ENCODE results near the gene AP3B1.
"Not testable (repeated sequence)": the region's sequence is repeated elsewhere in the genome, so short reads cannot be mapped to it uniquely, and the experiment has no call there.

AP3B1 gene

DNA sequence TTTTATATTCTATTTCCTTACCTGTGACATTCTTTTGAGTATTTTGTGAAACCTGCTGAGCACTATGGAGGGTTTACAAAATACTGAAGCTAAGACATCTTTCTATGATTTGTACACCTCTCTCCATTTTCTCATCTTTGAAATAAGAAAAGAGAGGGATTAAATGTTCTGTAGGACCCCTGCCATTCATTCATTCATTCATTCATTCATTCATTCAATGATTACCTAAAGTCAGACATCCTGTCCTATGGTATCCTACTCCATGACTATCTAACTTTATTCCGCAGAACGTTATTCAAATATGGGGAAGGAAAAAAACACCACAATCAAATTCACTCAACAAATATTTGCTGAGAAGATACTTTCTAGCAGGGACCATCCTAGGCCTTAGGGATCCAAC is 51.4 kb downstream of the AP3B1 start:
- no peak for DNase-seq

DNA sequence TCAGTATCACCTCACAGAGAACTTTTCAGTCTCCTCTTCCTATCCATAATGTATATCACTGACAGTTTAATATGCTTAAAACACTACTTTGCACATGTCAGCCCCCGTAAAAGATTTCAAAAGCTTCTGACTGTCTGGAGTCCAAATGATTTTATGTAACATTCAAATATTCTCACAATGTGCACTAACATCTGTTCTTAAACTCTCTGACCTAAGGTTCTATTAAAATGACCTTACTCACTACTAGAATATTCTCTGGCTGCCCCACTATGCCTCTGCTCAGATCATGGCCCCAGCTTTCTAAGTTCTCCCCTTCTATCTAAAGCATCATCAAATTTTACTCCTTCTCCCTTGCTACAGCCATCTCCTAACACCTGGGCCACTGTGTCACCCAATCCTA is 52.5 kb downstream of the AP3B1 start:
- DNase-seq, result no peak

DNA sequence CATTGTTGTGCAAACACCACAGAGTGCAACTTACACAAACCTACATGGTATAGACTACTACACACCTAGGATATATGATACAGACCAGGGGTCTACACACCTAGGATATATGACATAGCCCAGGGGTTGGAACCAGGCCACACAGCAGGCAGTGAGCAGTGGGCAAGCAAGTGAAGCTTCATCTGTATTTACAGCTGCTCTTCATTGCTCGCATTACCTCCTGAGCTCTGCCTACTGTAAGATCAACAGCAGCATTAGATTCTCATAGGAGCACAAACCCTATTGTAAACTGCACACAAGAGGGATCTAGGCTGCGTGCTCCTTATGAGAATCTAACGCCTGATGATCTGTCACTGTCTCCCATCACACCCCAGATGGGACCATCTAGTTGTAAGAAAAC is 56.6 kb downstream of the AP3B1 start:
- no peak for DNase-seq

DNA sequence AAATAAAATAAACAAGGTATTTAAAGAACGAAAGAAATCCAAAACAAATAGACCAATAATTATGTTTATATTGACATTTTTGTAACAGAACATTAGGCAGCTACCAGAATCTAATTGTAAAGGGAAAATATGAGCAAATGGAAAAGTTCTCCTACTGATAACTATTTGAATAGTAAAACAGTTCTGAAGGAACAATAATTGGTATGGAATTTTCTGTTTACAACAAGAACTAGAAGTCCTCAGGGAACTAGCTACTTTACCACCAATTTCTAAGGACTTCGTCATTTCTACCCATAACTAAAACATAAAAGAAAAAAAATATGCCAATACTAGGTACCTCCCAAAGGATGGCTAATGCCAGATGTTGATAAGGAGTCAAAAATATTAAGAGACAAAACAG is 58.5 kb downstream of the AP3B1 start:
- no peak for DNase-seq

DNA sequence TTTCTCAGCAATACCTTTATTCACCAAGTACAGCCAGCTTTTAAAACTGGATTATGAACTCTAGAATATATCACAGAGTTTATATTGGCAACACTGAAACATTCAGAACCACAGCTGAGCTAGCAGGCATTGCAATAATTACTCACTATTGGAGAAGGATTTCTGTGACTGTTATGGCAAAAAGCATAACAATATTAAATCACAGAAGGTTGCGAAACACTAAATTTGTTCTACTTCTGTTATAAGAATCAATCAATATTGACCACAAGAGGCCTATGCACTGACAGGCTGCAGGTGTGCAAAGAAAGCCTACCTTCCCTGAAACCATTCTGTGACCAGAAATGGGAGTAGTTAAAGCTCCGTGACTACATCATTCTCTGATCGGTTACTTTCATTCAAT is 59.2 kb downstream of the AP3B1 start:
- DNase-seq, result no peak

DNA sequence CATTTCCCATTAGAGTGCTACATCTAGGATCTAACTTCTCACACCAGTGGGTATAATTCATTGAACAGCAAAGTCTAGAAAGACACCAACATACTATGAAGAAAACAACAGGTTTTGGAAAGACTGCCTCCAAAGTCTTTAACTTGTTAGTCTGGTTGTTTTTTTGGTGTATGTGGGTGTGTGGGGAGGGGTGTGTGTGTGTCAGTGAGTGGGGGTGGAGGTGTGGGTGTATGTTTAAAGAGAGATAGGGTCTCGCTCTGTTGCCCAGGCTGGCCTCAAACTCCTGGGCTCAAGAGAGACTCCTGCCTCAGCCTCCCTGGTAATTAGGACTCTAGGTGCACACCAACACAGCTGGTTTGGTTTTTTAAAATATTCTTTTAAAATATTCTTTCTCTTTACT is 59.7 kb downstream of the AP3B1 start:
- DNase-seq, result no peak

DNA sequence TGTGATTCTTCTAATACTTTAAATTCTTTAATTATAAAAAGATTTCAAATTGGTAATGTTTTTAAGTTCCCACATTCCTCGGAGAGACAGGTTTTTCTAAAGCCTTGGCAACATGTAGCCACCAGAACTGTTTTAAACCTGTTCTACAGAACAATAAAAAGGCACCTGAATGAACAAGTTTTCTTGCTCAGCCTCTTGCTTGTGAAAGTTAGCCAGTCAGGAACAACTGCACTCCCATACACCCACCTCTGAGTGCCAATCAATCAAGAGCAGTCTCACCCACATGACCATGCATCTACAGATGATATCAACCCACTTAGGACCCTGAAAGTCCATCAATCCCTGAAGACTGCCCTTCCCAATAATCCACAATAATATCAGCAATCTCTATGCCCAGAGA is 62.3 kb downstream of the AP3B1 start:
- no peak for DNase-seq

DNA sequence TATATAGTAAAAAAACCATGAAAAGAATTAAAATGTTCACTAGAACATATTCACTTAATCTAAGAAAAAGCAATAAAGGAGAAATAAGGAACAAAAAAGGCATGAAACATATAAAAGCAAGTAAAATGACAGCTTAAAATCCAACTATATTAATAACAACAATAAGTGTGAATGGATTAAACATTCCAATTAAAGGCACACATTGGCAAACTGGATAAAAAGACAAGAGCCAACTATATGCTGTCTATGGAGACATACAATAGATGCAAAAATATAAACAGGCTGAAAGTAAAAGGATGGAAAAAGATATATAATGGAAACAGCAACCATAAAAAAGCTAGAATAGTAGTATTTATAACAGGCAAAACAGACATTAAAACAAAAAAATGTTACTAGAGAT is 70.1 kb downstream of the AP3B1 start:
- DNase-seq, result no peak

DNA sequence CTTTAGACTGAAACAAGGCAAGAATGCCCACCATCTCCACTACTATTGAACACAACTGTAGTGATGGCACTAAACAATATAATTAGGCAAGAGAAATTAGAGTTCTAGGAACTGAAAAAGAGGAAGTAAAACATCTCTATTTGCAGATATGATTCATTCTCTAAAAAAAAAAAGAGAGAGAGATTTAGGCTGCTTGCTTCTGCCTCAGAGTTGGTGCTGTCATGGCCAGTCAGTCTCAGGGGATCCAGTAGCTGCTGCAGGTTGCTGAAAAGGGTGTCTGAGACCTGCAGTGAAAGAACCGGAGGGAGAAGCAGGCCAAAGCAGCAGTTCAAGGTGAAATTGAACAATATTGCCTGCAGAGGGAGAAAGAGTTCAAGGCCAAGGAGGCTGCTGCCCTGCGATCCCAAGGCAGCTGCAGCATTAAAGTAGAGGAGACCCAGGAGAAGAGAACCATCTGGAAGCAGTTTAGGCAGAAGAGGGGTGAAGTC is 72.5 kb downstream of the AP3B1 start:
- no peak for DNase-seq

DNA sequence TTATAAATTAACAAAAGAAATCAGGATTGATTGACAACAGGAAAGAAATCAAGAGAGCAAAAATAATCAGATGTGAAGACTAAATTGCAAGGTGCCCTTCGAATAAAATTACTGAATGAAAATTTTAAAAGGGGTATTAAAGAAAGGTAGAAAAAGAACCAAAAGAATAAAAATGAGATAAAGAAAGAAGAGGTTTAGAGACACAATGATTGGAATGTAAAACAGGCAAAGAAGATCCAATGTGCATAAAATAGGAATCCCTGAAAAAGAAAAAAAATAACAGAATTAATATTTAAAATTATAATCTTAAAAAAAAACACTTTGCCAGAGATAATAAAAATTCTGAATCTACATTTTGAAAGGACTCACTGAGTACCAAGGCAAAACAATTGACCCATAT is 73.0 kb downstream of the AP3B1 start:
- DNase-seq, result no peak

DNA sequence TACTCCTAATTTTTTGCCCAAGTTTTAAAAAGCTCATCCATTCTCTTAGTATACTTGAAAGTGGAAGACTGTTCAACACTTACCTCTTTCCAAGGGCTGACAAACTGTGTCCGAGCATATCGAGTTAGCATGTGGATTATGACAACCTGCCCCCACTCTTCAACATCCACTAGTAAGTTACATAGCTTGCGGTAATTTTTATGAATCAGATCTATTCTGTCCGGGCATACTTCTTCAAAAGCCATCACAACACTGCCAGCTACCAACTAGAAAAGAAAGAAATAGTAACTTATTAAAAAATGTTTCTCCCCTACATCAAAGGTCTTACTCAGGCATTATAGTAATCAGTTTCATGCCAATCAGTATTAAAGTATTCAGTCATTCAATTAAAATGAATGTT is 78.5 kb downstream of the AP3B1 start:
- DNase-seq, result no peak

DNA sequence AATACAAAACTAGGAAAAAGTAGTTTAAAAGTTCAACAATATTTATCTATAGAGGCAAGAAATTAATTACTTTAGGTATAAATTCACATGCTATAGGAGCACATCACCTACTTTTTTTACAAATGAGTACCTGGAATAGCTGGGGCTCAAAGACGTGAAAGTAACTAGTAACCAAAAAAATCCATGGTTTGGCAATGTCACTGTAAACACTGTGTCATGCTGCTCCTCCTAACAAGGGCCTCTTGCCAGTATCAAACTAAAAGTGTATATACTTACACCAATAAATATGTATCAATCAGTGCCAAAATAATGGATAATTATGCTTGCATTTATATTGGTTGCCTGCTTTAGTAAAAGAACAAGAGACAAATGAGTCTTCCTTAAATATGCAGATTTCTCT is 78.9 kb downstream of the AP3B1 start:
- no peak for DNase-seq

DNA sequence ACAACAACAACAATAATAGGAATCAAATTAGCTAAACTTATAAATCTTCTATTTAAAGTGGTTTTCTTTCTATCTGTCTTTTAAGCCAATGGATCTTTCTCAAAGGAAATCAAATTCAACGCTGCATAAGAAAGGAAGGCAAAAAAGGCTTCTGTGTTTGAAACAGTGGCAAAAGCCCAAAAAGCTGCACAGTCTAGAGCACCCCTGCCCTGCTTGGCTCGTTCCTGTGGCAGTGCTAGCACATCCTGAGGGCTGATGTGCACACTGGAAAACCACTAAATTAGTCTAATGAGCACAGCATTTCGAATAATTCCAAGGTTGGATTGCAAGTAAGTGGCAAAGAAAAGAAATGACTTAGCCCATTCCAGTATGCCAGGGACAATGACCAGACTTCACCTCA is 80.7 kb downstream of the AP3B1 start:
- no peak for DNase-seq

DNA sequence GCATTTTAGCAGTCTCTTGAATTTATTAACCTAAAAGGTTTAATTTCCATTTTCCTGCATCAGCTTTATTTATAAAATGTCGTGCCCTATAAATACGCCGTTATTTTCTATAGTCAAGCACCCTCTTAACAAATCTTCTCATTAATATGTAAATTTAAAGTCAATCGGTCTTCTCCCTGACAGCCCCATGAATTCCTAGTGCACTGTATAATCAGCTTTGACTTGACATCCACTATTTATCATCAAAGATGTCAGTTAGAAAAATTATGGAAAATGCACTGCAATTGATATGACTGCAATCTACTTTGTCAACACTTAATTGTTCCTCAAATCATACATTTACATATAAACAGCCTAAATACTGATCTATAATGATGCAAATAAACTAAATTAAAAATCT is 83.4 kb downstream of the AP3B1 start:
- DNase-seq, result no peak

DNA sequence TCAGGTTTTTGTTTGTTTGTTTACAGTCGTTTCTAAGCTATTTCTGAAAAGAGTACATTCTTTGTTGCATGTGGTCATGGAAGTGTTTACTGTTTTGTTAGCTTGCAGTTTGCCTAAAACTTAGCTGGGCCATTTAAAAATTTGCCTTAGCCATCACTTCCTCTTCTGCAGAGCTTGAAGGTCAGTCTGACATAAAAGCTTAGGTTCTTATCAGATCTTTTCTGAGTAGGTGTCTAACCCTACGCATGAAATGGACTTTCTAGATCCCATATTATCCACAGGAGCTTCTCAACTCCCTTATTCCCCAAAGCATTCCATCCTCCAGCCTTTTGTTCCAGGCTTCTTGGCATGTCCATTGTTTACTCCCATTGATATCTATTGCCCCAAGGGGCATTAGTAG is 90.3 kb downstream of the AP3B1 start:
- no peak for DNase-seq

DNA sequence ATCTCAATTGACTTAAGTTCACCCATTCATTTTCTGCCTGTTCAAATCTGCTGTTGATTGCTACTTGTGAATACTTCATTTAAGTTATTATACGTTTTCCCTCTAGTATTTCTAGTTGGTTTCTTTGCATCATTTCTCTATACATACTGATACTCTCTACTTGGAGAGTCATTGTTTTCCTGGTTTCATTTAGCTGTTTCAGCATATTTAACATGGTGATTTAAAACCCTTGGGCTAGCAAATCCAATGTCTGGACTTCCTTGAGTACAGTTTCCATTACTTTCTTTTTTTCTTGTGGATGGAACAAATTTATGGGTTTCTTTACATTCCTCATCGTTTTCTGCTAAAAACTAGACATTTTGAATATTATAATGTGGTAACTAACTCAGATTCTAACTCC is 90.7 kb downstream of the AP3B1 start:
- DNase-seq, result no peak

DNA sequence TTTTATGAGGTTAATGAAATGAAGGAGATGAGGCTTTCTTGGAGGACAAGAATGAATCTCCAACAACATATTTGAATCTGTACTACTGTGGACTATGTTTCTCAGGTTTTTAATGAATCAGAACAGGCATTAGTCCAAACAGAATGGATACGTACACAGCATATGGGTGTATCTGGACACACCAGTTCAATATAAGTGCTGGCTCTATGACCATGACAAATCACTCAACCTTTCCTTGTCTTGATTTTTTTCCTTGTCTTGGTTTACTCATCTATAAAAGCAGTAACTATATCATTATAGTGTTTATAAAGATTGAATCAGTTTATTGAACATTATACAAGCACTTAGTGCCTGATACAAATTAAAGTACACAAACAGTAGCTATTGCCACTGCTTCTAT is 104.1 kb downstream of the AP3B1 start:
- no peak for DNase-seq

DNA sequence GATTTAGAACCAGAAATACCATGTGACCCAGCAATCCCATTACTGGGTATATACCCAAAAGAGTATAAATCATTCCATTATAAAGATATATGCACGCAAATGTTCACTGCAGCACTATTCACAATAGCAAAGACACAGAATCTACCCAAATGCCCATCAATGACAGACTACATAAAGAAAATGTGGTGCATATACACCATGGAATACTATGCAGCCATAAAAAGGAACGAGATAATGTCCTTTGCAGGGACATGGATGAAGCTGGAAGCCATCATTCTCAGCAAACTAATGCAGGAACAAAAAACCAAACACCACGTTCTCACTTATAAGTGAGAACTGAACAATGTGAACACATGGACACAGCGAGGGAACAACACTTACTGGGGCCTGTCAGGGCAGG is 105.8 kb downstream of the AP3B1 start:
- not testable (repeated sequence) for DNase-seq

DNA sequence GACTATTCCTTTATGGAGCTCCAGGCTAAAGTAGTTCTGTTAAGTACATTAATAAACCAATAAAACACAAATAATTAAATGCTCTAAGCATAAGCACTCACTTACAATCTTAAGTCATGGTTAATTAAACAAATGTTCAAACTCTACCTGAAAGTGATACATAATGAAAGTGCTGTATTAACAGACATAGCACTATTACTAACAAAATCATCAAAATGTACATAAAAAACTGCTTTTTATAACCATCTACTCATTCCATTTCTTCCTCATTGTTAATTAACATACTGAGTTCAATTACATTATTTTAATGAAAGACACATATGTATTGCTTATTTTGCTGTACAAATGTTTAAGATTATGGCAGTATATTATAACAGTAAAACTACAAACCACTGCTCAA is 107.3 kb downstream of the AP3B1 start:
- DNase-seq, result no peak

DNA sequence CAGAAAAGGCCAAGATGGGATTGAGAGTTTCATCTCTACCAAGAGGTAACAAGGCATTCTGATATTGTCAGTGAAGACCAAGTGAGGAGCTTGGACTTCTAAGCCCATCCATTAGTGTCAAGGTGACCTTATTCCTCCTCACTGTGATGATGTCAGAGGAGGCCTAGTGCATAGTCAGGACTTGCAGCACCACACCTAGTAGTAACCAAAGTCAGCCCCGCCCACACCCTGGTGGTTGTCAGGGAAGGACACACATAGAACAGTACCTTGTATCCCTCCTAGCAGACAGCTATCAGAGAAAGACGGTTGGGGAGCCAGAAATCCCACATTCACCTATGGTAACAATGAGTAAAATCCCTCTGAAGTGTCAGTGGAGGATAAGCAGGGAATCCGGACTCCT is 111.7 kb downstream of the AP3B1 start:
- DNase-seq, result no peak

DNA sequence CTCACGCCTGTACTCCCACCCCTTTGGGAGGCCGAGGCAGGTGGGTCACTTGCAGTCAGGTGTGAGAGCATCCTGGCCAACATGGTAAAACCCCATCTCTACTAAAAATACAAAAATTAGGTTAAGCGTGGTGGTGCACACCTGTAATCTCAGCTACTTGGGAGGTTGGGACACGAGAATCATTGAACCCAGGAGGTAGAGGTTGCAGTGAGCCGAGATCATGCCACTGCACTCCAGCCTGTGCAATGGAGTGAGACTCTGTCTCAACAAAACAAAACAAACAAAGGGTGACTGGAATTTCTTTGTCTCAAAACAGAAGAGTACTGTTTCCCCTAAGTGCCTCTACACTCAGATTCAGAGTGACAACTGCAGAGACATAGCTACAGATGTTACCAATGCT is 116.1 kb downstream of the AP3B1 start:
- DNase-seq, result no peak

DNA sequence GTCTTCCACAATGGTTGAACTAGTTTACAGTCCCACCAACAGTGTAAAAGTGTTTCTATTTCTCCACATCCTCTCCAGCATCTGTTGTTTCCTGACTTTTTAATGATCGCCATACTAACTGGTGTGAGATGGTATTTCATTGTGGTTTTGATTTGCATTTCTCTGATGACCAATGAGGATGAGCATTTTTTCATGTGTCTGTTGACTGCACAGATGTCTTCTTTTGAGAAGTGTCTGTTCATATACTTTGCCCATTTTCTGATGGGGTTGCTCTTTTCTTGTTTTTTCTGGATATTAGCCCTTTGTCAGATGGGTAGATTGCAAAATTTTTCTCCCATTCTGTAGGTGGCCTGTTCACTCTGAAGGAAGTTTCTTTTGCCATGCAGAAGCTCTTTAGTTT is 124.2 kb downstream of the AP3B1 start:
- not testable (repeated sequence) for DNase-seq

DNA sequence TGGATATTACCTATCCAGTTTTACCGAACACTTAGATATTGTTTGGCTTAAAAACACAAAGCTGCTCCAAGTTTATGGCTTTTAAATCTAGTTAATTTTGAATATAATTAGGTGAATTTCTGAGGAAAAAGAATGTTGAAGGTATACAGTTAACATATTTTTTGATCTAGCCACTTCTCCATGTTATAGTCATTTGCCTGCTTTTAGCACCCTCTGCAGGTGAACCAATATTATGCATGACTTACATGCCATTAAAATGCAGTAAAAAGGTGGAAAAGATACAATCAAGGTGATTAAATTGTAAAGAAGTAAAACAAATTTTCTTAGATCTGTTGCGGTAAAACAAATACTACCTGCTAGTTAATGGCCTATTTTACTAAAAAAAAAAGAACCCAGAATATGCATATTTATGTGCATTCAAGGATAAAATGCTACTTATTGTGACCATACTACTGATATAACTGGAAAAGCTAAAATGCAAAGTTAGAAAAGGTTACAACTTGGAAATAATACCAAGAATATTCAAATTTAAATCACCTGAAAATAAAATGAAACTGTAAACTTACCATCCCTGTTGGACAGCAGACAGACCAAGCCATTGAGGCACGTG is 132.1 kb downstream of the AP3B1 start:
- no peak for DNase-seq

DNA sequence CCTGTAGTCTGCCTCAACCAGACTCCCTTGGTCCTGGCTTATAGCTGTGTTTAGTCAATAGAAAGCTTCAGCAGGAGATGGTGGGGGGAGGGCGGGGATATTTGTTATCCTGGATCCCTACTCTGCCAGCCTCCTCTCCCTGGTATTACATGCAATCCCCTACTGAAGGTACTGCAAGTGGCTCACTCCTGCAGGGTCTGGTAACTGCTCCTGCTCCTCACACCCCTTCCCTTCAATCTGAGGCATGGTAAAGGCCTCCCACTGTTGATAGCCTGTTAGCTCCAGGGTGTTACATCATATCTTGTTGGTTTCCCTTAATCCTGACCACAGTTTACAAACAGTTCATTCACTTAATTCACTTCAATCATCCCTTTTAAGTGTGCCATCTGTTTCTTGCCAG is 137.5 kb downstream of the AP3B1 start:
- no peak for DNase-seq

DNA sequence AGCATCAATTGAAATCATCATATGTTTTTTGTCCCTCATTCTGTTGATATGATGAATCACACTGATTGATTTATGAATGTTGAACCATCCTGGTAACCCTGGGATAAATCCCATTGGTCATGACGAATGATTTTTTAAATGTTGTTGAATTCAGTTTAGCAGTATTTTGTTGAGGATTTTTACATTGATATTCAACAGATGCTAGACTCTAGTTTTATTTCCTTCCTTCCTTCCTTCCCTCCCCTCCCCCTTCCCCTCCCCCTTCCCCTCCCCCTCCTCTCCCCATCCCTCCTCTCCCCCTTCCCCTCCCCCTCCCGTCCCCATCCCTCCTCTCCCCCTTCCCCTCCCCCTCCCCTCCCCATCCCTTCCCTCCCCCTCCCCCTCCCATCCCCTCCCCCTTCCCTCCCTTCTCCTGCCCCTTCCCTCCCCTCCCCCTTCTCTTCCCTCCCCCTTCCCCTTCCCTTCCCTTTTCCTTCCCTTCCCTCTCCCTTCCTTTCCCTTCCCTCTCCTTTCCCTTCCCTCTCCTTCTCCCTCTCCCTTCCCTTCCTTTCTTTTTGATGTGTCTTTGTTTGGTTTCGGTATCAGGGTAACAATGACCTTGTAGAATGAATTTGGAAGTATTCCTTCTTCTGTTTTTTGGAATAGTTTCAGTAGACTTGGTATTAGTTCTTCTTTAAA is 142.8 kb downstream of the AP3B1 start:
- DNase-seq, result no peak
